Muscle of back (tissue), 10 donors: ENCODE results near the gene PPP1R15B. TPM values are rescaled to one million over a fixed set of nuclear protein-coding genes. Genes with fewer than 3 reads are reported as not detected.

ENCODE experiments used
- polyA plus RNA-seq, 10 donors: library from polyadenylated mRNA; unstranded; fragments of 120-200 nt; gene quantifications; one replicate each; pipeline ENCODE4 v1.2.1, GENCODE V29; 2013; ENCODE audit not compliant: insufficient read length in 10 of 10

The PPP1R15B gene
- polyA plus RNA-seq, 10 donors = 22.9 to 33.9 (median 29.4) TPM

Other genes starting within 250 kb of the PPP1R15B start
- under 1 TPM in 2 of 10 donors, not detected in 8; 0.18 to 0.20 TPM for gene REN, start 245.5 kb downstream of the PPP1R15B start, polyA plus RNA-seq
- gene KISS1, start 215.3 kb downstream of the PPP1R15B start, polyA plus RNA-seq = 1 to 10 TPM in 3 of 10 donors, under 1 TPM in 6, not detected in 1; 0.49 to 4.5 (median 0.81) TPM
- under 1 TPM in 1 of 10 donors, not detected in 9; 0.20 TPM for gene GOLT1A, start 197.8 kb downstream of the PPP1R15B start, polyA plus RNA-seq
- 1 to 10 TPM; 1.7 to 7.2 (median 2.8) TPM for gene PLEKHA6, start 51.9 kb downstream of the PPP1R15B start, polyA plus RNA-seq
- 10 to 100 TPM; 20.5 to 36.7 (median 29.0) TPM for gene PIK3C2B, start 83.0 kb upstream of the PPP1R15B start, polyA plus RNA-seq
- 10 to 100 TPM; 11.2 to 55.5 (median 22.1) TPM for gene MDM4, start 104.6 kb upstream of the PPP1R15B start, polyA plus RNA-seq